Measurements from ENCODE around the gene LENG1.
"Not testable (repeated sequence)": the region's sequence is repeated elsewhere in the genome, so short reads cannot be mapped to it uniquely, and the experiment has no call there.

Gene LENG1

GRCh38 chr19:54189145-54189734 is 29.7 kb upstream of the LENG1 start, which contains the start of gene MBOAT7:
Gene MBOAT7, minus strand, starts transcription at chr19:54189580. Its CDS starts 1,072 bp downstream, at chr19:54188508.
- no peak for DNase-seq

DNA sequence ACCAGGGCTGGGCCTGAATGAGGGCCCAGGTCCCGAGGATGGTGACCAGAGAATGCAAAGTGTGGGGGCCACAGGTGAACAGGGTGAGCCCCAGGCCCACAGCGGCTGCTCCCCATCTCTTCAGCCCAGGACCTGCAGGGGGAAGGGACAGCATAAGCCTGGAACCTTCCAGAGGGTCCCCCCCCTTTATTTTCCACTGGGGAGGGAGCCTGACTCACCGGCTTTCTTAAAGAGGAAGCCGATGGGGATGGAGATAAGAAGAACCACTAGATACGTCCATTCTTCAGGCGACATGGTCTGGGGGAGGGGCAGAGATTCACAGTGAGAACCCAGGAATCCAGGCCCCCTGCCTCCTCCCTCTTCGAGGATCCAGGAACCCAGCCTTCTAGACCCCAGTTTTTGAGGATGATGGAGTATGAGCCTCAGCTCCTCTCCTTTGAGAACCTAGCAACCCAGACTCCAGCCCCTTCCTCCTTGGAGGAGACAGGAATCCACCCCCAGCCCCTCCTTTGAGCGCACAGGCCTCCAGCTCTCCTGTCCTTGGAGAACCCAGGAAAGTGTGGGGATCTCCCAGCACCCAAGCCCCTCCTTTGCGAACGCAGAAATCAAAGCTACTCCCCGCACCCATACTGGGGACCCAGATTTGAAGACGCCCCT is 28.8 kb upstream of the LENG1 start:
- no peak for DNase-seq

DNA sequence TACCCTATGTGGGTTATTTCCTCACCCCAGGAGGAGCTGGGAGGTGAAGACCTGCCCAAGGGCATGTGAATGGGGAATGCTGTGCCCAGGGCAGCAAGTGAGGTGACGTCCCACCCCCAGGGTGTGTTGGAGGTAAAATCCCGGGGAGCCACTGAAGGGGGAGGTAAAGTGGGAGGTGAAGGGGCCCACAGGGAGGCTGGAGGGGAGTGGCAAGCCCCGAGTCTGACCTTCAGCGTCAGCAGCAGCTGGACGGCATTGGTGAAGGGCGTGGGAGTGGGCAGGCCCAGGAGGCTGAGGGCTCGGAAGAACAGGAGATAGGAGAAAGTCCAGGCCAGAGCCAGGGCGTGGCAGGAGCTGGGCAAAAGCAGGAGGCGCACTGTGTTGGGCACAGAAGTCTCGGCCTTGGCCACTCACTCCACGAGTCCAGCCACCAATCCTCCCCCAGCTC is 27.4 kb upstream of the LENG1 start:
- DNase-seq, result no peak

DNA sequence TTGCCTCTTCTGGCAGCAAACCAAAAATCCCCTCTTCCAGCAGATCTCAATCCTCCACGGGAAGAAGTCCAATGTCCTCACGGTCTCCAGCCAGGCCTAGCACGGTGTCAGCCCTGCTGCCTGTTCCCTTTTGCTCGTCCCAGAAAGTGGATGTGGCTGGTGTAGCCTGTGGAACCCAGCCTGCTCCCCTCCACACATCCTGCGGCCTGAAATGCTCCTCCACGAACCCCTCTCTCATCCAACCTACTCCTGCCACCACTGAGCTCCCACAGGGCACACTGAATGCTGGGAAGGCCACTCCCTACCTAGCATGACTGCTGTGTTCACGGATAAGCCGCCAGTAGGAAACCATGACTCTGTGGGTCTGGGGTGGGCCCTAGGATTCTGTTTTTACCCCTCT is 26.8 kb upstream of the LENG1 start:
- no peak for DNase-seq

DNA sequence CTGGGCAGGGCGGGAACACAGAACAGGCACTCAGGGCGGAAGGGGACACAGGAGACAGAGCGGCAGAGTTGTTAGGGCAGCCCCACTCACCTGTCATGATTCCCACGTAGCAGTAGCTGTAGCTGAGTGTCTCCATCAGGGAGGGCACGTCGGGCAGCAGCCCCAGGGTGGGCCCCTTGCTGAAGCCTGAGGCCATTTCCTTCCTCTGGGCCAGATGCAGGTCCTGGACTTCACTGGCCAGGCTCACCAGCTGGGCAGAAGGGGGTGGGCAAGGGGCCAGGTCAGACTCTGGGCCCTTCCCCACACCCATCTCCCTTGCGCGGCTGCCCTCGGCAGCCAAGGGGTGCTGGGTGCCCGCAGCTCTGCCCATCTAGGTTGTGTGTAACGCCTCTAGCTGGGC is 23.9 kb upstream of the LENG1 start:
- DNase-seq, result no peak

- not testable (repeated sequence) for DNase-seq
Observed at GRCh38 chr19:54181894-54182293, 22.4 kb upstream of the LENG1 start.

DNA sequence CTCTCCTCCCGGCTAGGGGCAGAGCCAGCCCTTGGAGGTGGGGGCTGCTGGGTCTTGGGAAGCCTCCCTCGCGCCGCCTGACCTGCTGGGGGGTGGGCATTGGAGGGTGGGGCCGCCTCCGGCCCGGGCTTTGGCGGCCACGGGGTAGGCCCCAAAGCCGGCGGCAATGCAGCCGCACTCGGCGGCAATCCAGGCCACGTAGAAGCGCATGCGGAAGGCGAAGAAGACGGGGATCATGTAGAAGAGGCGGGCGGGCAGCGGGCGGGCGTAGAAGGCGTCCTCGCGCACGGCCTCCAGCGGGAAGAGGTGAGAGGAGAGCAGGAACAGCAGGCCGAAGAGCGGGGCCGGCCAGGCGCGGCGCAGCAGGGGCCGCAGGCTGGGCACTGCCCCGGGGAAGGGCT is 21.2 kb upstream of the LENG1 start:
- no peak for DNase-seq

- no peak for DNase-seq
Observed at GRCh38 chr19:54179921-54180461, 20.5 kb upstream of the LENG1 start.

DNA sequence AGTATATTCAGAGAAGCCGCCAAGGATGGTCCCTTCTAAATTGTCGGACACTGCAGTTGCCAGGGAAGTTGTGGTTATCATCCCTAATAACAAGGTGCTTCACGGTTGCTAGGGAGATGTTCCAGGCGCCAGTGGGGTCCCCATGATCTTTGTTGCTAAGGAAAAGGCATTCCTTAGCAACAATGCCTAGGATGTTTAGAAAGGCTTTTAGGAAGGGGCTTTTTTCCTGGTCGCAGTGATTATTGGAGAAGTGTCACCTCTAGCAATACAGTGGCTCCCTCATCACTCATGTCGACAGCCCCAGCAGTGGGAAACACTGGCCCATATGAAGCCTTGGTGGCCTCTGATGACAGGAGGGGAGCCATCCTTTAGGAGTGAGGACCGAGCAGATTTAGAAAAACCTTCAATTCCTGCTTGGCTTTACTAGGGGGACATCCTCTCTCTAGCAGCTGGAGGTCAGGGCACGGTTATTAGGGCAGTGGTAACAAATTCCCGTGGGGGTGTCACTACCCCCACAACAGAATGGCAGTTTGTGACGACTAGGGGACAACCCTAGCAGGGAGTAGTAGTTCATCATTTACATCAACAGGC is 19.8 kb upstream of the LENG1 start:
- no peak for DNase-seq

DNA sequence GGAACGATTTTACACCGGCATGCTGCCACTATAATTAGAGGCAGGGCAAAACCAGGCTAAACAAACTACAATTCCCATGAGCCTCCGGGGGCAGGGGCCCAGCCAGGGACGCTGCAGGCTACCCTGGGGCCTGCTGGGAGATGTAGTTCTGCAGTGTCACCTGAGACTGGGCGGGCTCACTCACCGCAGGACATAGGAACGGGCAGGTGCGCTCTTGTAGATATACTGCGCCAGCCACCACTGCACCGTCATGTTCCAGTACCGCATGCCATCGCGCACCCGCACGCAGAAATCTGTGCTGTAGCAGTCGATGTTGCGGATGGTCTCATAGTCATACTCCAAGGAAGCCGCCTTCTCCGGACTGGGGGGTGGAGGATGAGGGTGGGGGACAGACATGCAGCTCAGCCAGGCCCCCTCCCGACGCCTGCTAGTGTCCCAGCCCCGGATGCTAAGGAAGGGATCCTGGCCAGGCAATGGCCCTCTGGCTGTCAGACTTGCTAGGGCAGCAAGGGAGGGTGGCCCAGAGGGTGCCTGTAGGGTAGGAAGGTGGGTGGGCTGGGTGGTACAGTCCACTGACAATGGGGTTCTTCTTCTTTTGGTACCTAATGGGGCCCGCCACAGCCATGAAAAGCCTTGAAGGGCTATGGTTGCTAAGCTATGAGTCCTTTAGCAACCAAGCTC is 19.2 kb upstream of the LENG1 start:
- DNase-seq, result no peak

DNA sequence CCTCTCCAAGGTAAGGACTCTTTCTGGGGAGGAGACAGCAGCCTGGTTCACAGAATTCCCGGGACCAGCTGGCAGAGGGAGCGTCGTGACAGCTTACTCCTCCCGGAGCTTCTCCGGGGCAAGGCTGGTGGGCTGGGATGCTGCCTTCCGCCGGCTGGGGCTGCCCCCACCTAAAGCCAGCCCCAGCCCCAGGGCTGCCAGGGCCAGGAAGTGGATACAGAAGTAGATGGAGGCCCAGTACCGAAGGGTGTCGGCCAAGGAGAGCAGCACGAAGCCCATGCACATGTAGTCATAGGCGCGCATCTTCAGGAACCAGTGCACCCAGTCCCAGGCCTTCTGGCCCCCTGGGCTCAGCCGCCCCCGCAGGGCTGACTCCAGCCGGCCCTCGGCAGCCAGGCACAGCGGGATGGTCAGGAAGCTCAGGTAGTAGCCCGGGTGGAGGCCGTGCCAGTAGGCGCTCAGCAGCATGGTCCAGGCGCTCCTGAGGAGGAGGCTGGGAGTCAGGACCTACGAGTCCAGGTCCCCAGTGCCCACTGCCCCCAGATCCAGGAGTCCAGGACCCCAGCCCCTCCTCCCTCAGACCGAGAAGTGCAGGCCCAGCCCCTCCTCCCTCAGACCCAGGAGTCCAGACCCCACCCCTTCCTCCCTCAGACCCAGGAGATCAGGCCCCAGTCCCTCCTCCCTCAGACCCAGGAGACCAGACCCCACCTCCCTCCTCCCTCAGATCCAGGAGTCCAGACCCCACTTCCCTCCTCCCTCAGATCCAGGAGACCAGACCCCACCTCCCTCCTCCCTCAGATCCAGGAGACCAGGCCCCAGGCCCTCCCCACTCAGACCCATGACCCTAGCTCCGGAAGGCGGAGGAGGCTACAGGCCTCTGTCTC is 14.7 kb upstream of the LENG1 start:
- DNase-seq, result no peak

- DNase-seq, result no peak
Observed at GRCh38 chr19:54173359-54173699, 13.8 kb upstream of the LENG1 start.

- no peak for DNase-seq
Observed at GRCh38 chr19:54172471-54173358, 13.2 kb upstream of the LENG1 start, which contains the start of gene TMC4. Gene TMC4, minus strand, starts transcription at chr19:54173160. Its CDS starts 43 bp downstream, at chr19:54173117.

DNA sequence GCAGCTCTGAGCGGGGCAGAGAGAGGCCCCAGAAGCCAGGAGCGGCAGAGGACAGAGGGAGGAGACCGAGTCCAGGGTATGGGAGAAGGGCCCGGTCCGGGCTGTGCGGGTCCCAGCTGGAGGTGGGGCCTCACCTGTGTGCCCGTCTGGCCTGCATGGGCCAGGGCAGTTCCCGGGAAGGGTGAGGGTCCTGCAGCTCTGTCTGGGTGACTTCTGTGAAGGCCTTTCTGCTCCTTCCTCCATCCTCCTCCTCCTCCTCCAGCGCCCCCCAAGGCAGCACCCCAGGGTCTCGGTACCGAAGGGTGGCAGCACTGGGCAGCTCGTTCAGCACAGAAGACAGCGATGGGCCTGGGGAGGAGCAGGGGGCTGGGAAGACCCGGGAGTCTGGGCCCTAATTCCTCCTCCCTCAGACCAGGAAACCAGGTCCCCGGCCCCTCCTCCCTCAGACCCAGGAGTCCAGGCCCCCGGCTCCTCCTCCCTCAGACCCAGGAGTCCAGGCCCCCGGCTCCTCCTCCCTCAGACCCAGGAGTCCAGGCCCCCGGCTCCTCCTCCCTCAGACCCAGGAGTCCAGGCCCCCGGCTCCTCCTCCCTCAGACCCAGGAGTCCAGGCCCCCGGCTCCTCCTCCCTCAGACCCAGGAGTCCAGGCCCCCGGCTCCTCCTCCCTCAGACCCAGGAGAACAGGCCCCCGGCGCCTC is 12.4 kb upstream of the LENG1 start:
- DNase-seq, result not testable (repeated sequence)

- DNase-seq, result no peak
Observed at GRCh38 chr19:54169149-54169740, 9.7 kb upstream of the LENG1 start.

GRCh38 chr19:54168174-54168917 is 8.8 kb upstream of the LENG1 start:
- peak; percentile 57 for DNase-seq

GRCh38 chr19:54165222-54165621 is 5.7 kb upstream of the LENG1 start:
- no peak for DNase-seq

GRCh38 chr19:54164369-54165068 is 5.0 kb upstream of the LENG1 start:
- no peak for DNase-seq

DNA sequence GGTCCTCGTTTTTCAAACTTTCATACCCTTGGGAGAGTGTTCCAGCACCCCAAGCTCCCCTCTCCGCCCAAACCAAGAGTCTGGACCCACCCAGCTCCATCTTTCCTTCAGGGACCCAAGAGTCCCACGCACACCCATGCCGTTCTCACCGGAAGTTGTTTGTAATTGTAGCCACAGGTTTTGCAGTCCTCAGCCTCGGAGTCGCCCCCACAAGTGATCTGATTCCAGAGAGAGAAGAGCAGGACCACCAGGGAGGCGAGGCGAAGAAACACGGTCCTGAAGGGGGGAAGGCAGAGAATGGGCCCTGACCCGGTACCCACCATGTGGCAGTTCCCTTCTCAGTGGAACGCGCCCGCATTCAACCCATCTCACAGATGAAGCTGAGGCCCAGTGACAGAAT is 3.4 kb upstream of the LENG1 start:
- DNase-seq, result no peak

Data from DMS 273 treated with DMSO at 0.1 percent for 48 hours (cell line).